Measurements from ENCODE around the gene ALDOA.

The ALDOA gene

DNA sequence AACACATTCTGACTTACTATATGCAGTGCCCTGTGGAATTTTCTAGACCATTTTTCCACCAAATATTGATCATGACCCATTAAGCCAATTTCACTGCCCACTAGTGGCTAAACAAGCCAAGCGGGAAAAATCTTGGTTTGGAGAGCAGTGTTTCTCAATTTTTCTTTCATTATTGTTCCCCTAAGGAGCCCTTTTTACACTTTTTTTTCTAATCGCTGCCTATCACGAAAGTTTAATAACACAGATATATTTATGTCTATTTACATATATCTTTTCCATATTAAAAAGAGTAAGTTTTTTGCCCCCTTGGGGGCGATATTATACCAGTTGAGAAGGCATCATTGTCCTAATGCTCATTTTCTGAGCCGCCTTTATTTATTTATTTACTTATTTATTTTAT lies 23.7 kb upstream of the ALDOA start:
- TF ChIP-seq, protein P1, sequence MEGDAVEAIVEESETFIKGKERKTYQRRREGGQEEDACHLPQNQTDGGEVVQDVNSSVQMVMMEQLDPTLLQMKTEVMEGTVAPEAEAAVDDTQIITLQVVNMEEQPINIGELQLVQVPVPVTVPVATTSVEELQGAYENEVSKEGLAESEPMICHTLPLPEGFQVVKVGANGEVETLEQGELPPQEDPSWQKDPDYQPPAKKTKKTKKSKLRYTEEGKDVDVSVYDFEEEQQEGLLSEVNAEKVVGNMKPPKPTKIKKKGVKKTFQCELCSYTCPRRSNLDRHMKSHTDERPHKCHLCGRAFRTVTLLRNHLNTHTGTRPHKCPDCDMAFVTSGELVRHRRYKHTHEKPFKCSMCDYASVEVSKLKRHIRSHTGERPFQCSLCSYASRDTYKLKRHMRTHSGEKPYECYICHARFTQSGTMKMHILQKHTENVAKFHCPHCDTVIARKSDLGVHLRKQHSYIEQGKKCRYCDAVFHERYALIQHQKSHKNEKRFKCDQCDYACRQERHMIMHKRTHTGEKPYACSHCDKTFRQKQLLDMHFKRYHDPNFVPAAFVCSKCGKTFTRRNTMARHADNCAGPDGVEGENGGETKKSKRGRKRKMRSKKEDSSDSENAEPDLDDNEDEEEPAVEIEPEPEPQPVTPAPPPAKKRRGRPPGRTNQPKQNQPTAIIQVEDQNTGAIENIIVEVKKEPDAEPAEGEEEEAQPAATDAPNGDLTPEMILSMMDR (IDR thresholded peaks at IDR 0.05; ENCODE audit: low read depth, low read length): peak; percentile 30
- peak; percentile 69 to 70 for DNase-seq (ENCODE audit: low read depth in 2 of 2)
- H3K4me3 ChIP-seq (replicated peaks in 1 of 2; ENCODE audit: low read depth in 2 of 2, low read length in 2 of 2): no peak overlapping the region

DNA sequence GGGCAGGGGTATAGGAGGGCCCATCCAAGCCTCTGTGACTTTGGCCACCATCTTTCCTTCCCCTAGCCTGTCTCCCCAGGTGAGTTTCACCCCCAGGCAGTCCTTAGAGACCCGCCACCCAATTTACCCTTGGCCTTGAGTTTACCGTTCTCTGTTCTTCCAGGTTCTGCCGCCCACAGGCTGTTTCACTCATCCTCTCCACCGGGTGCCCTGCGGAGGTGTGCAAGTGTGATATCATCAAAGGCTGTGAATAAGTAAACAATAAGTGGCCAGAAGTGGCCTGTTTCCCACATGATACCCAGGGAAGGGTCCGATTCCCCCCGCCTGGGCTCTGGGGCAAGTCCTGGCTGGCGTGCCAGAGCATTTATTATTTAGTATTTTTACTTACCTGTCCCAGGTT lies 19.4 kb upstream of the ALDOA start:
- TF ChIP-seq, protein P1 (IDR thresholded peaks at IDR 0.05; ENCODE audit: low read depth, low read length): no peak
- no peak overlapping the region for H3K4me3 ChIP-seq (replicated peaks in 1 of 2; ENCODE audit: low read depth in 2 of 2, low read length in 2 of 2)
- DNase-seq (ENCODE audit: low read depth in 2 of 2): no peak

DNA sequence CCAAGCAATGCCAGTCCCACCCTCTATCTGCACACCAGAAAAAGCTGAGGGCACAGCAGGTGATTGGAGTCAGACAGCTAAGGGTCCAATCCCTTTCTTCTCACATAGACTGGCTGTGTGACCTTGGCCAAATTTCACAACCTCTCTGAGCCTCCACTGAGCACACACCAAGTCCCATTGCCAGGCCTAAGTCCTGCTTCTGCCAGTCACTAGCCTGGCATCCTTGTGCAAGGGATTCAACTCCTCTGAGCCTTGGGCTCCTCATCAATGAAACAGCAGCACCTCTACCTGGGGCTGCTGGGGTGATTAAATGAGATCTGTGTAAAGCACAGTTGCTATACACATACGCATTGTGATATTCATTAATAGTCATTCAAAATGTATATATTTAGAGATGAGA lies 19.0 kb upstream of the ALDOA start:
- TF ChIP-seq, protein P1 (IDR thresholded peaks at IDR 0.05; ENCODE audit: low read depth, low read length): no peak
- DNase-seq (ENCODE audit: low read depth in 2 of 2): no peak
- no peak overlapping the region for H3K4me3 ChIP-seq (replicated peaks in 1 of 2; ENCODE audit: low read depth in 2 of 2, low read length in 2 of 2)

DNA sequence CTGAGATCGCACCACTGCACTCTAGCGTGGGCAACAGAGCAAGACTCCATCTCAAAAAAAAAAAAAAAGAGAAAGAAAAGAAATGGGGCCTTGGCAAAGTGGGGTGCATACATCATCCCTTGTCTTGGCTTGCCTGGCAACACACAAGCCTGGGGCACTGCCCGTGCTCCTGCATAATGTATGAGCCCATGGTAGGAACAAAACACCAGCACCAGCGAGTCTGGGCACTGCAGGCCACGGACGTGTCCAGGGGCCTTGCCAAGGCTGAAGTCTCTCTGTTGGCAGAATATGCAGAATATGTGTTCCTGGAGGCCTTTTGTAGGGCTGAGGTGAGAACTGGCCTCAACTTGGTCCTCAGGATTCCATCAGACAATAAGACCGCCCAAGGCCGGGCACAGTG lies 15.7 kb upstream of the ALDOA start:
- no peak for DNase-seq (ENCODE audit: low read depth in 2 of 2)
- TF ChIP-seq, protein P1 (IDR thresholded peaks at IDR 0.05; ENCODE audit: low read depth, low read length): no peak
- H3K4me3 ChIP-seq (replicated peaks in 1 of 2; ENCODE audit: low read depth in 2 of 2, low read length in 2 of 2): no peak overlapping the region

DNA sequence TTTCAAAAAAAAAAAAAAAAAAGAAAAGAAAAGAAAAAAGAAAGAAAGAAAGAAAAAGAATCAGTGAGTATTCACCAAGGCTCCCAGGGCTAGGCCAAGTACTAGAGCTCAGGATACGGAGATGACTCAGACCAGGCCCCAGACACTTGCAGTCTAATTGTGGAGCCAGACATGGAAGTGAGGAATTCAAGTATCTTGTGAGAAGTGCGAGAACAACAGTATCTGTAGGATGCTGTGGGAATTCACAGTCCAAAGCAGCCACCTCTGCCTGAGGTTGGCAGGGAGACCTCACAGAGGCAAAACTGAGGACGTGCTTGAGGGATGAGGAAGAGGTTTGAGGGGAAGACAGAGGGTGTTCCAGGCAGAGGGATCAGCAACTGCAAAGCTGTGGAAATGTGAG lies 14.0 kb upstream of the ALDOA start:
- peak; percentile 63 to 82 for DNase-seq (ENCODE audit: low read depth in 2 of 2)
- no peak overlapping the region for H3K4me3 ChIP-seq (replicated peaks in 1 of 2; ENCODE audit: low read depth in 2 of 2, low read length in 2 of 2)
- TF ChIP-seq, protein P1 (IDR thresholded peaks at IDR 0.05; ENCODE audit: low read depth, low read length): no peak

DNA sequence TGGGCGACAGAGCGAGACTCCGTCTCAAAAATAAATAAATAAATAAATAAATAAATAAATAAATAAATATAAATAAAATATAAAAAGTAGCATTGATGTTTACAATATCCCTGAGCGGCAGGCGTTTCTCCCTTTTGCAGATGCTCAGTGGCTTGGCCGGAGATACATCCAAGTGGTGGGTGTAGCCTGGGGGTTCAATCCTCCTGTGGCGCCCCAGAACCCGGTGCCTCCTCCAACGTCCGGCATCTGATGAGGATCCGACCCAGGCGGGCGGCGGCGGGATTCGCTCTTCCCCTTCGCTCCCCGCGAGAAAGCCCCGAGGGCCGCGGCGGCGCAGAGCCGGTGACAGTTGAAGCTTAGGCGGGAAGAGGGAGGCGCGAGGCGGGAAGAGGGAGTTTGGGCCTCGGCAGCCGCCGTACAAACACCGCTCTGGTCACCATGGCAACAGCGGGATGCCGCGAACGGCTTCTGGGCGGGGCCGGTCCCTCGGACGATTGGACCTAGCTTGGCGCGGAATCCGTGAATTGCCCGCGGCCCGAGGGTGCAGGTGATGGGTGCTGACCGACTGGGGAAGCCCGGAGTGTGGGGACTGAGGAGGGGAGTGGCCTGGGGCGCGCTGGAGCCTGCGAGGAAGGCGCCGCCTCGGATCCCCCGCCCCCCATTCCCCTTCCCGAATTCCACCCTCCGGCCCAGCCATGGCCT lies 12.7 kb upstream of the ALDOA start:
- peak; percentile 95 for DNase-seq (ENCODE audit: low read depth in 2 of 2)
- TF ChIP-seq, protein P1 (IDR thresholded peaks at IDR 0.05; ENCODE audit: low read depth, low read length): no peak
- peak overlapping the region; percentile 78 to 83 for H3K4me3 ChIP-seq (replicated peaks in 1 of 2; ENCODE audit: low read depth in 2 of 2, low read length in 2 of 2)
